Stimulated activated memory B cell treated with anti-CD40 and anti-IgM and Interleukin-4, amounts not matched to agents 10 μg/mL and 1 μg/mL and 100 μg/mL, for 72 hours (primary cell): ENCODE measurements around the gene RPP30.

ENCODE experiments used
- ATAC-seq: fragments of 150-1000 bp; cut with Tn5 transposase; 2 replicates; pipeline ENCODE4 v1.10.0; 2021
- H3K27ac Mint-ChIP-seq: one replicate; pipeline ENCODE4 v1.8.0; 2022; ENCODE audit warnings: mild to moderate bottlenecking, mixed read lengths
- H3K27me3 Mint-ChIP-seq: one replicate; pipeline ENCODE4 v1.8.0; 2022; ENCODE audit warnings: mixed read lengths
- H3K36me3 Mint-ChIP-seq: one replicate; pipeline ENCODE4 v1.8.0; 2022; ENCODE audit warnings: mixed read lengths
- H3K4me1 Mint-ChIP-seq: one replicate; pipeline ENCODE4 v1.8.0; 2022; ENCODE audit warnings: mixed read lengths
- H3K4me3 Mint-ChIP-seq: one replicate; pipeline ENCODE4 v1.8.0; 2022; ENCODE audit warnings: mild to moderate bottlenecking, moderate library complexity, mixed read lengths
- H3K9me3 Mint-ChIP-seq: one replicate; pipeline ENCODE4 v1.8.0; 2022; ENCODE audit warnings: mixed read lengths

RPP30 gene

DNA sequence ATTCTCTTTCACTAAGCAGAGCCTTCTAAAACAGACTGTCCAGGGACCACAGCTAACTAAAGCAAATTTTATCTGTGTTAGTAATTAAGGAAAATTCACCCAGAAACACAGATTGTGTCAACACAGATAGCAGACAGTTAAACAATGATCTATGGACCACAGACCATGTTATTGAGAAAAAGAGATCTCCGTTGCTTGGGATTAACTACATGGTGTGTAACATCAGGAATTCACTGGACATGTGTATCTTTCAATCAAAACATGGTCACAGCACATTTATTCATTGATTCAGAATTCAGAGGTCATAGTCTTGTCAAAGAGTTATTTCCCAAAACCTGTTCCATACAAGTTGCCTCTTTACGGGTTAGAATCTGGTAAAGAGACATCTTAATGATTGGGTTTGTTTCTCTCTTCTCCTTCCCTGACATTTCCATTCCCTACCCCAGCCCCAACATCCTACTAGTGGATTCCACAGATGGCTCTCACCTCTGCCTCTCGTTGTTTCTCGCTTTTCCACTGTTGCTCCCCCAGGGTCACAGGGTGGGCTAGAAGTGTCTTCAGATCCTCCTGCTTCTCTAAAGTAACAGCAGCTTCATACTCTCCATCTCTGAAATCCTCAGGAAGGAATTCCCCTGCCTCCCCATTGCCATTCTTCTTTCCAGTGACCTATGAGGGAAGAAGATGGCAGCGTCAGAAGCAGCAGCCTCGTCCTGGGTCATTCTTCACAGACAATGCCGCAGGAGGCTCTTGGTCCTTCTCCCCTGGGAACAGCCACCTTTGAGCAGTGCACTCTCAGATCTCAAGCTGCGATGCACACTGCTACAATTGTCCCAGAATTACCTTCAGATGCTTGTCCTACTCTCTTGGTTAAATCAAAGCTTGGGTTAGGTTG lies 48.2 kb downstream of the RPP30 start:
- ATAC-seq = no peak
- no peaks in the 10 kb centered on the region for H3K36me3 Mint-ChIP-seq
- peaks cover 8% of the 10 kb centered on the region for H3K27me3 Mint-ChIP-seq
- H3K4me3 Mint-ChIP-seq = no peak overlapping the region
- H3K27ac Mint-ChIP-seq = no peak overlapping the region
- peaks cover 14% of the 10 kb centered on the region for H3K4me1 Mint-ChIP-seq
- no peaks in the 10 kb centered on the region for H3K9me3 Mint-ChIP-seq

DNA sequence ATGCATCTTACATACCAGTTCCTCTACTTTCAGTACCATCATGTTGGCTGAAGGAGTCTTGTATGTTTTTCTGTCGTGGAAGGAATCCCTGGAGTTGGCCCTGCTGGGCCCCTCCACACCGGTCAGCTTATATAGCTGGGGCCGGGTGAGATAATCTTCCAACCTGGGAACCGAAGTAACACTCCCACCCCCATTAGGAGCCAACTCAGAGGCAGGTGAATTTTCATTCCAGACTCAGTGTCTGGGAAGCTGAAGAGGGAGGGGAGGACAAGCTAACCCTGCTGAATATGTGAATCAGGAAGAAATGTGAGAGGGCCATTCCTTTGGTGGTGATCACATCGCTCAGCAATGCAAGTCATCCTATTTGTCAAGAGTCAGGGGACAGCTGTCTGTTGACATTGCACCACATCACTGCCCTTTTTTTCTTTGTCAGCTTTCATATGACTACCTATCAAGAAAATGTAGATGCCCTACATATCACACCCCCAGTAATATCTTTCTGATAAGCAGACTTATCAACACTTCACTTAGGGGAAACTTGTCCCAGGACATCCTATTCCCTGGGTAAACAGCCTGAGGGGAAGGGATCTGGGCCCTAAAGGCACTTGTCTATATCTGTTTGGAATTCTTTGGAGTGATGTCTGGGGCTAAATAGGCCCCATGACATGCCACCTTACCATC lies 49.4 kb downstream of the RPP30 start, which contains the start of gene ANKRD1:
Gene ANKRD1, minus strand, starts transcription at position 102 of the 681 bp plus-strand sequence. Its CDS starts 60 bp downstream, at position 42.
- H3K27ac Mint-ChIP-seq = no peak within 1 kb of the TSS
- no peaks in the 10 kb centered on the region for H3K9me3 Mint-ChIP-seq
- peaks cover 10% of the 10 kb centered on the region for H3K4me1 Mint-ChIP-seq
- H3K4me3 Mint-ChIP-seq = no peak within 1 kb of the TSS
- ATAC-seq = no peak
- H3K27me3 Mint-ChIP-seq = no peaks in the 10 kb centered on the region
- H3K36me3 Mint-ChIP-seq = no peaks in the 10 kb centered on the region

DNA sequence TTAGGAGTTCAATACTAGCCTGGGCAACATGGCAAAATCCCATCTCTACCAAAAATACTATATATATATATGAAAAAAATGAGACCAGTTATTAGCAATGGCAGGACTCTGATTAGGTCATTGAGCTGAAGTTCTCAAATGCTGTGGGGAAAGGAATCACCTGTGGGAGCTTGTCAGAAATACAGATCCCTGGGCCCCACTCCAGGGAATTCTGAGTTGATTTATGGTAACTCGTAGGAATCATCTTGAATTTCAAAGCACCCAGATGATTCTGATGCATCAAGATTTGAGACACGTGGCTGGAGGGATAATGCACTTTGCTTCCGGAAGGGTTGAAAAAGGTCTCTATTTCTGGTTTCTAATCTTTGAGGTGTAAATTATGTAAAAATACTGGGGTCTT lies 50.1 kb downstream of the RPP30 start:
- H3K27ac Mint-ChIP-seq = no peak overlapping the region
- no peak overlapping the region for H3K4me3 Mint-ChIP-seq
- no peaks in the 10 kb centered on the region for H3K9me3 Mint-ChIP-seq
- ATAC-seq = no peak
- peaks cover 10% of the 10 kb centered on the region for H3K4me1 Mint-ChIP-seq
- no peaks in the 10 kb centered on the region for H3K27me3 Mint-ChIP-seq
- no peaks in the 10 kb centered on the region for H3K36me3 Mint-ChIP-seq

DNA sequence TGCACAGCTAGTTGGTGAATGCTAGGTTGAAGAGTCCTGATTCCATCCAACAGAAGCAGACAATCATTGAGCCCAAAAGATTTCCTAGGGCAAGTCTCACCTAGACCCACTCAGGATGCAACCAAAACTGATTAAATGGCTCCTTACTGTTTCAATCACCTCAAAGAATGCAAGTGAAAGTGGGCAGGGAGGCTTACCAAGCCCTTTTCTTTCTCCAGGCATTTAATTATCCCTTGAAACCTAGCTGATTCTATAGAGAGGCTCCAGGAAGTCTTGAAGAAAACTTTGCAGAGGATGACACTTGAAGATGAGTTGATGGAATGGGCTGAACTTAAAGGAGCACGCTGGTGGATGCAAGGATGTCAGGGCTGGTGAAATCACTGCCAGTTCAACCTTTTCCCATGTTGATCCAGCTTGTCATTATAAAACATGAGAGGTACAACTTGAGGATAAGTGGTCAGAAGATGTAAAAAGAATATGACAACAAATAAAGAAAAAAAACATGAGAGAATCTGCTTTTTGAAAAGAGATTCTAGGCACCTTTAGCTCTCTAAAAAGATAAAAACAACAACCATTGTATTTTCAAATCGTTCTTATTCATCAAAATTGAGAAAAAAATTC lies 51.4 kb downstream of the RPP30 start:
- Mint-ChIP-seq H3K36me3 (no peaks in the 10 kb centered on the region), H3K27me3 (no peaks in the 10 kb centered on the region), H3K4me1 (peaks cover 1% of the 10 kb centered on the region), H3K27ac (no peak overlapping the region), H3K9me3 (no peaks in the 10 kb centered on the region), H3K4me3 (no peak overlapping the region)
- ATAC-seq = no peak

DNA sequence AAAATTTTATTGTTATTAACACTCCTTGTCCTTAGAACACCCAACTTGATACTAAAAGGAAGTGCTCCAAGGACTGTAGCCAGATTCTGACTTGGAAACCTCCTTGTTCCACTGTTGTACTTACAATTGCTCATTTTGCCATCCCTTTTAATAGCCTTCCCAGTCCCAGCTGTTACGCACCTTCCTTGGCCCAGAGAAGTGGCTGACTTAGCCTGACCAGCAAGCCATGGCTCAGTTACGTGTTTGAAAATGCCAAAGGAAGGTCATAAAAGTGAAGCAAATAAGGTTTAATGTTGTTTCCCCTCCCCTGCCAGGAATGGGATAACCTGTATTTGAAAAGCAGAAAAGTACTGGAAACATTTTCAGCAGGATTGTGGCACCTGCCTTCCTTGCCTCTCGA lies 52.8 kb downstream of the RPP30 start:
- Mint-ChIP-seq H3K36me3 (no peaks in the 10 kb centered on the region), H3K4me3 (no peak overlapping the region), H3K27me3 (no peaks in the 10 kb centered on the region), H3K27ac (no peak overlapping the region), H3K9me3 (no peaks in the 10 kb centered on the region), H3K4me1 (no peaks in the 10 kb centered on the region)
- no peak for ATAC-seq

DNA sequence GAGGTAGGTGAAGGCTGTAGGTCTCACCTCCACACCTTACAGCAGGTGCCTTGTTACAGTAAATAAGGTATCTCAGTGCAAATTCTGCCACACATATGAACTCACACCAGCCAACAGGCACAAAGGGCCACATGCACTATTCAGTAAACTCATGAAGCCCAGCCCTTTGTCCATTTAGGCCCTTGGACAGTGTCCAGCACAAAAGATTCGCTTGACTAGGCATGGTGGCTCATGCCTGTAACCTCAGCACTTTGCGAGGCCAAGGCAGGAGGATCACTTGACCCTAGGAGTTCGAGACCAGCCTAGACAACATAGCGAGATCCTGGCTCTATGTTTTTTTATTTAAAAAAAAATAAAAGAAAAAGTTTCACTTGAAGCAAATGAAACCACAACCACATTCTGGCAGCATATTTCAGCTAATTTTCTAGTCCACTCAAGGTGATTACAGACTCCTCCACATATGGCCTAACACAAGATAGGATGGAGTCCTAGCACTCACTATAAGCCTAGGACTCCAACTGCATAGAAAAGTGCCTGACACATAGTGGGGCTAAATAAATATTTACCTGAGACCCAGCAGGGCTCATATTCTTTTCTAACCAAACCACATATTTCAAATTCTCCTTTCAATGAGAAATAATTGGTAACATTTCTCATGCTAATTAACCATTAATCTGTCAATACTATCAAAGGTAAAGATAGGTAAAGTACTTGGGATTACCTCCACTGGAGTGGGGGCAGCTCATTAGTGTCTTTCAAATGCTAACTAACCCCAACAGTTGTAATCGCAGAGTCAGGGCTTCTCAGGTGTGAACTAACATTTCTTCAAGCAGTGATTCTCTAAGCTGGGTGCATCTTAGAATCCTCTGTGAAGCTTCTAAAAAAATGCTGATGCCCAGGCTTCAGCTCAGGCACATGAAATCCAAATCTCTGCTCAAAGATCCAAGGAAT lies 53.6 kb downstream of the RPP30 start:
- H3K27ac Mint-ChIP-seq = no peak overlapping the region
- H3K36me3 Mint-ChIP-seq = no peaks in the 10 kb centered on the region
- H3K4me3 Mint-ChIP-seq = no peak overlapping the region
- no peaks in the 10 kb centered on the region for H3K27me3 Mint-ChIP-seq
- H3K4me1 Mint-ChIP-seq = no peaks in the 10 kb centered on the region
- H3K9me3 Mint-ChIP-seq = no peaks in the 10 kb centered on the region
- ATAC-seq = no peak

DNA sequence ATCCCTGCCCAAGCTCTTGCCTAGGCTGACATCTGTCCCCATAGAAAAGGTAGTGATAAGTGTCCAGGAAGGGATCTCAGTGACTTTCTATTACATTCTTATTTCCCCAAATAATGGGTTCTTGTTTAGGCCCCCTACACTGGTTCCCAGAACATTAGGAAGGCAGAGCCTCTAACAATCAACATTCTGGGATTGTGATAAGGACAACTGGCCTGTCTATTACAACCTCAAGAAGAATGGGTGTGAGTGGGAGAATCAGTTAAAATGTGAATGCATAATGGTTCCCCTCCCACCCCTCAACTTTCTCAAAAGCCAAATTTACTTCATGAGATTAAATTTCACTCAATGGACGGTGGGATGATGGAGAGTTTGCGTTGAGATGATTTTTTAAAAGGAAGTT lies 55.5 kb downstream of the RPP30 start:
- Mint-ChIP-seq H3K4me1 (no peaks in the 10 kb centered on the region), H3K36me3 (no peaks in the 10 kb centered on the region), H3K9me3 (no peaks in the 10 kb centered on the region), H3K27ac (no peak overlapping the region), H3K4me3 (no peak overlapping the region), H3K27me3 (no peaks in the 10 kb centered on the region)
- no peak for ATAC-seq

DNA sequence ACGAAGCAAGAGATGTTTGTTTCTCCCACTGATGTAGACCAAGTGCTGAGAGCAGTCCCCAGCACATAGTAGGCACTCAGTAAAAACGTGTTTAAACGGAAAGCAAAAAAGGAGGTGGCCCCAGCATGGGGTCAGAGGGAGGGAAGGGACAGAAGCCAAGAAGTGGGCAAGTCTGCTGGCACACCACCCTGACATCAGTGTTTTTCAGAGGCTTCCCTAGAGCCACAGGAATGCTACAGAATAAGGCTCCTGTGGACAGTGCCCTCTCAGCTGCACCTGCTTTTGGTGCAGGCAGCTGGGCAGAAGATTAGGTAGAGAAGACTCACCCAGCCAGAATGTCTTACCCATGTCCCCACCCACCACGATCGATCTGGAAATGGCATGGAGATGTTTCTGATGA lies 57.4 kb downstream of the RPP30 start:
- no peaks in the 10 kb centered on the region for H3K36me3 Mint-ChIP-seq
- no peaks in the 10 kb centered on the region for H3K27me3 Mint-ChIP-seq

DNA sequence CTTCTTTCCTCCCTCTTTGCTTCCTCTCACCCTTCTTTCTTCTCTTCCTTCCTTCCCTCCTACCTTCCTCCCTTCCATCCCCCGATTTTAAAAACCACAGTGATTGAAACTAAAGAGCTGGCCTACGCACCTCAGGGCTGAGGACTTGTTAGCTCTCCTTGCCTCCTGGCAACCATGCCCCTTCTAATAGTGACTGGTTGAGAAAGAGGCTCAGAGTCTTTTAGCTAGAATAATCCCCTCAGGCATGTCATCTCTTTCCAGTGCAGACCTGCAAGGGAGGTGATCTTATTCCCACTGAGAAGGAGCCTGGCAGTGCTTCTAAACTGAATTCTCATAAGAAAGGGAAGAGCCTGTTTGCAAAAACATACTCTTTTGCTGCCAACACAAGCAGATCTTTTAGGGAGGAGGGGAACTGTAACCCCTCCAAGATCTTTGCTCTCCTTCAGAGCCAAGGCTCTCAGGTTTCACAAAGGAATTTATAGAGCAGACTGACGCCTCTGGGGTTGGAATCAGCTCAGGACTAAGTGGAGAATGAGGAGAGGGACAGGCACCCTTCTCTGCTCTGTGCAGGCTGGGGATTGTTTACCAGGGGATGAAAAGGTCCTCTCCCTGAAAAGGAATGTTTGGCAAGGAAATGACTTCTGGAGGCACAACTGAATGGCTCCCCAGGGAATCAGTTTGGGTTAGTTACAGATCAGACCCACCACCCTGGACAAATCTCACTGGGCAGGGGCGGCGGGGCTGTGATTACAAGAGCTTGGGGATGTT lies 58.5 kb downstream of the RPP30 start:
- peaks cover 2% of the 10 kb centered on the region for H3K9me3 Mint-ChIP-seq
- H3K36me3 Mint-ChIP-seq = no peaks in the 10 kb centered on the region
- peaks cover 6% of the 10 kb centered on the region for H3K4me1 Mint-ChIP-seq
- H3K27ac Mint-ChIP-seq = no peak overlapping the region
- ATAC-seq = no peak
- no peak overlapping the region for H3K4me3 Mint-ChIP-seq
- H3K27me3 Mint-ChIP-seq = no peaks in the 10 kb centered on the region

More for the DNA sequence above, 57.4 kb downstream of the RPP30 start:
- no peaks in the 10 kb centered on the region for H3K9me3 Mint-ChIP-seq
- no peak for ATAC-seq
- no peaks in the 10 kb centered on the region for H3K4me1 Mint-ChIP-seq
- no peak overlapping the region for H3K27ac Mint-ChIP-seq
- no peak overlapping the region for H3K4me3 Mint-ChIP-seq

DNA sequence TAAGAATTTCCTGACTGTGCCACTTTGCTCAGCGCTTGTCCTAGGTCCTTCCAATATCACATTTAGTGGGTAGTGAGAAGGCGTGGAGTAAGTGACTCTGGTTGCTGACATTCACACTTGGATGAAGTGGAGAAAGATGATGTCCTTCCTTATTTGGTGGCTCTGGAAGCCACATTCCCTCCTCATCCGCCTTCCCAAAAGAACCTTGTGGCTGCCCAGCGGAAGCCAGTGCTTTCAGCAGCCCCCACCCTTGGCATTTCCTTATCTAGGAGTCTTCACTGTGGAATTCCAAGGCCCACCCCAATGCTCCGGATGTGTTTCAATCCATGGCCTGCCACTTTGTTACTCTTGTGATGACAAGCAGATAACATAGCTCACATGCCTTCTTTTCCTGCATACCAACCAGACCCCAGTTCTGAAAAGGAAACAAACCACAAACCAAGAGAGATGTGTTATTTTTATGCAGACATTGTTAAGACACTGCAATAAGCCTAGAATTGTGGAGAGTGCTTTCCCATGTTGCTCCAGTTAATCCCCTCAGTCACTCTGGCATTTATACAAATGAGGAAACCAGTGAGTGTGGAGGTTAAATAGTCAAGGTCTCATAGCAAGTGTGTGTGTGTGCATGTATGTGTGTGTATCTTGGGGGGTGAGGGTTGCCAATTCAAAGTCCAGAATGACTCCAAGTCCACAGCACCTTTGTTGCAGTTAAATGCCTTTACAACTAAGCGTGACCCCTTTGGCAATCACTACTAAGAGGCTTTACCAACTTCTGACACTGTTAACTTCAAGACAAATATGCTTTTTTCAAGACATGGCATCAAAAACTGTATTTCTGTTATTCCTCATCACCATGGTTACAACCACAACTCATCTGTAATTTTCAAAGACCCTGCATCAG lies 59.4 kb downstream of the RPP30 start:
- Mint-ChIP-seq H3K4me1 (peaks cover 11% of the 10 kb centered on the region), H3K27me3 (no peaks in the 10 kb centered on the region), H3K9me3 (peaks cover 2% of the 10 kb centered on the region), H3K36me3 (no peaks in the 10 kb centered on the region), H3K4me3 (no peak overlapping the region), H3K27ac (no peak overlapping the region)
- no peak for ATAC-seq

DNA sequence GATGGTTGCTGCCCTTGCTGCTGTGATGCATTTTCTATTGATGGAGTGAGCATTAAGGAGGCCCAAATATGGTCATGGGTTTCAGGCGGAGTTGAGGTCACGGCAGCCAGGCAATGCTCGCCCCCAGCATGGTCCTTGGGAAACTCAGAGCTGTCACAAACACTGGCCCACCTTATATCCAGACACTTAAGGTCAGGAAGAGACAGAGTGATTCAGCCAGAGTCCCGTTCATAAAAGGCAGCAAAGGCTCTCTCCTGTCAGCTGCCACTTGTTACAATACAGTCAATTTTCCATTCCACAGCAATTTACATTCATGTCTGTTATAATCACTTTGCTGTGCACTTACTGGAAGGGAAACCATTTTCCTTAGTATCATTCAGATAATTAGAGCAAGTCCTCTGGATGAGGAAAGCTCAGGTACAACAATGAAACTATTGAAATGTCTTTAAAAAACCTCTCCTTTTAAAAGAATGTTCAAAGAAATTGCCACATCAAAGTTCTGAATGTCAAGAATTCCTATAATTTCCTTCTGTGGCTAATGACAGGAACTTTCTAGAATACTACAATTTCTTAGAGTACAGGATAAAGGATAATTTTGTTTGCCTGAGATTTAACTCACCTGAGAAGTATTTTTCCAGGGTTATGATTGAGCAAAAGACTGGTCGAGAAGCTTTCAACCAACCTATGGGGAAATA lies 64.0 kb downstream of the RPP30 start:
- H3K27ac Mint-ChIP-seq = no peak overlapping the region
- no peak for ATAC-seq
- peaks cover 11% of the 10 kb centered on the region for H3K4me1 Mint-ChIP-seq
- peaks cover 2% of the 10 kb centered on the region for H3K9me3 Mint-ChIP-seq
- H3K4me3 Mint-ChIP-seq = no peak overlapping the region
- H3K27me3 Mint-ChIP-seq = no peaks in the 10 kb centered on the region
- no peaks in the 10 kb centered on the region for H3K36me3 Mint-ChIP-seq

DNA sequence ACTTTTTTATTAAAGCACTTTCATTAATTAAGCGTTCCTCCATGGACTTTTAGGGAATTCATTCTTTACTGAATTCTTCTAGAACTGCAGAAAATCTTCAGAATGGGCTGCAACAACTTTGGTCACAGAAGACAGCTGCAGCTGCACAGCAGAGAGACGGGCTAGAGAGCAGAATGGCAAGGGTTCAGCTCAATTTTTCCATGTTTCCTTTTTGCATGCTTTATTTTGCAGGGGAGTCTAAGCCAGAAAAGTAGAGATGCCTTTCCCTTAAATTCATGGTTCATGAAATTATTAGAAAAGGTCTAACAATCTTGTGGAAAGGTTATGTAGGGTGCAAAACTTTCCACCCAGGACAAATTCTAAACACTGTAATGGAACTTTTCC lies 64.5 kb downstream of the RPP30 start:
- Mint-ChIP-seq H3K27me3 (no peaks in the 10 kb centered on the region), H3K36me3 (no peaks in the 10 kb centered on the region), H3K9me3 (peaks cover 2% of the 10 kb centered on the region), H3K4me3 (no peak overlapping the region), H3K27ac (no peak overlapping the region), H3K4me1 (peaks cover 11% of the 10 kb centered on the region)
- ATAC-seq = no peak

DNA sequence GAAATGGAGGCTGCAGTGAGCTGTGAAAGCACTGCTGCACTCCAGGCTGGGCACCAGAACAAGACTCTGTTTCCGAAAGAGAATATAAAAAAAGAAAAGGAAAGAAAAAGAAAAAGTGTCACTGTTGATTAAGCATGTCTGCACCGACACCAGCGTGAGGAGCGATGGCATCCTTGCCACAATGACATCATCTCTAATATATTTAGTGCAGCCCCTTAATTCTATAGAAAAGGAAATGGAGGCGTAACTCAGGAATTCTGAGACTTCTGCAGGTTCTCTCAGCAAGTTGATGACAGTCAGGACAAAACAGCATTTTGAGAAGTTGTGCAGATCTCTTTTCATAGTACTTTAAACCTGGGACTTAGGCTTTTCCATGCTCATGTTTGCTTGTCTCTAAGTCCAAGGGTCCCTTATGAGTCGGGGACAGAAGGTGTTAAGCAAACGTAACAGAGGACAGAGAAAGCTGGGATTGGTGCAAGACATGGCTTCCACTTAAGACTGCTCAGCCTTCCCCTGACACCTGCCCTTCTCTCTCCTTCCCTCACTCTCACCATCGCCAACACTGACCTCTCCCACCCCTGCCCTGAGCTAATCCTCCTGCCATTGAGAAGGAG lies 66.0 kb downstream of the RPP30 start:
- Mint-ChIP-seq H3K4me1 (peaks cover 11% of the 10 kb centered on the region), H3K27me3 (no peaks in the 10 kb centered on the region), H3K9me3 (peaks cover 2% of the 10 kb centered on the region), H3K4me3 (no peak overlapping the region), H3K27ac (no peak overlapping the region), H3K36me3 (no peaks in the 10 kb centered on the region)
- ATAC-seq = no peak
